GM18505 (cell line): Measurements from ENCODE around the gene HOXC11.

Experiments
- ATAC-seq: cut with Tn5 transposase; IDR thresholded peaks from one replicate; pipeline ENCODE4 v1.9.1; 2021; ENCODE audit not compliant: unreplicated experiment
- POLR2A ChIP-seq: IDR thresholded peaks from 4 replicates; pipeline ENCODE4 v1.6.1; 2011; ENCODE audit warnings: borderline replicate concordance; ENCODE audit not compliant: insufficient read depth, insufficient read length; ENCODE audit errors: extremely low read depth

Gene HOXC11

GRCh38 chr12:54017027-54017788 is 44.3 kb downstream of the HOXC11 start:
- ATAC-seq: peak; percentile 16
- no peak for TF ChIP-seq POLR2A

DNA sequence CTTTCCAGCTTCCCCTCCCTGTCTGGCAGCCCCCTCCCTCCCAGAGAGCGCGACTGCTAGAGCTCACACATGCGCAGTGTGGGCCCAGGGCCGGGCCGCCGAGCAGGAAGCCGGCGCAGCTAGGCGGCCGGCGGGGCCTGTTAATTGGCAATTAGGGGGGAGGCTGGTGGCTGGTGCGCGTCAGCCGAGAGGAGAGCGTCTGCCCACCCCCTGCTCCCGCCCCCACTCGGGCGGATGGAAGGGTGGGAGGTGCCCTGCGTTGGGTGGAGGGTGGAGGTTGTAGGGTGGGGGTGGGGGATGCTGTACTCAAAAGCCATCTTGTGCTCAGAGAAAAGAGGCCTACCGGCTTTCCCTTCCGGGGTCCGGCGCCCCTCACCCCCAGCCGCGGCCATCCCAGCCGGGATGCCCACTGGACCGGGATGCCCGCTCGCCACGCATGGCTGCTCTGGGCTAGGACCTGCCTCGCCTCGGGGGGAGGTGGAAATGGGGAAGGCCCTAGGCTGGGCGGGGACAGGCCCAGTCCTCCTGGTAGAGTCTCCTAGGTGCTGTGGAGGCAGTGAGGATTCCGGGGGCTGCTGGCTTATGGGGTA is 45.0 kb downstream of the HOXC11 start:
- TF ChIP-seq POLR2A: peak; percentile 73
- ATAC-seq: peak; percentile 83

DNA sequence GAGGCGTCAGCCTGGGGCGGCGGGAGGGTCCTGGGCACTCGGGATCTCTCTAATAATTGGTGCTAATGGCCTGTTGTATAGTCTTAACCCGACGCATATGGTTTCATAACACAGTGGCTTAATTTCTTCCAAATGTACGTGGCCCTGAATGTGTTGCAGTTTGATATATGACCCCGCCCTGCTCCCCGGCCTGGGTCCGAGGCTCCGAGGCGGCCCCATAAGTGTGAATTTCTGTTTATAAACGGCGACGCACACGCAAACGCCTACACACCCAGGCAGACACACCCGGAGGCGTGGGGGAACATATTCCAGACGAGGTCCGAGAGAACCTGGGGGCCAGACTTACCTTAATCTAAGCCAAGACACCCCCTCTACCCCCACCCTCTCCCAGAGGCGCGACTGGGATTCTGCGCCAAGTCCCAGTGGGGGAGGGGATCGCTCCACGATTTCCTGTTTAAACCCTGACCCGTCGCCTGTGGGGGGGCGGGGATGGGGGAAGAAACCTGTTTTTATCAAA is 45.6 kb downstream of the HOXC11 start:
- ATAC-seq: no peak
- no peak for TF ChIP-seq POLR2A

- no peak for TF ChIP-seq POLR2A
- no peak for ATAC-seq
Observed at GRCh38 chr12:54019091-54019811, 46.3 kb downstream of the HOXC11 start.

GRCh38 chr12:54019924-54020590 is 47.1 kb downstream of the HOXC11 start:
- TF ChIP-seq POLR2A: no peak
- no peak for ATAC-seq

DNA sequence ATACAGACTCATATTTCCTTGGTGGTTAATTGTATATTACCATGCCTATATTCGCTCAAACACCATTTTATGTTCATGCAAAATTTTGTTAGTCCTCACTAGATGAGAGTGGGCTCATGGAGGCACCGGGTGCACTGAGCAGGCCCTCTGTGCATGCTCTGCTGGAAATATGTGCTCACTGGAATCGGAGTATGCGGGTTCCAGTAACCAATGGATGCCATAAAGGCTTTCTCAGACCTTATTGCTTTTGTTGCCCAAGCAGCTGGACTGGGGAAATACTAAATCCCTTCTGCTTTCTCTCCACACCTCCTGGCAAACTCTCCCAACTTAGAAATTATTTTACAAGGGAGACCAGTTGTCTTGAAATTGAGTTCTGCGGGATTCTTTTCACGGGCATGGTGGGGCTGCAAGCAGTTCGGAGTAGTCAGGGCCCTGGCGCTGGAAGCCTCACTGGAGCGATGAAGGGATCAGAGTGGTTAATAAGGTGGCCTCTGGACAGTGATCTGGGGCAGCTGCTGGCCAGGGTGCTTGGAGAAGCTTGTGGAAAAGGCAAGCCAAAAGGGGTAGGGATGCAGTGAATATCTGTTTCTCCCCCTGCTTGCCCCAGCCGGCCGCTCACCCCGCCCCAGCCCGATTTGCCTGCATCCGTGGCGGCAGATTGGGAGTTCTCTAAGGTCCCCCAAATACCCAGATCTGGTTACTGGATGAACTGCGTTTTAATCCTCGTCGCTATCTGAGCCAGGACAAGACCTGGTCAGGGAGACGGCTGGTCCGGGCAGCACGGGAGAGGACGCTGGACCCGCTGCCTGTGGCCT is 47.9 kb downstream of the HOXC11 start:
- no peak for TF ChIP-seq POLR2A
- ATAC-seq: no peak

DNA sequence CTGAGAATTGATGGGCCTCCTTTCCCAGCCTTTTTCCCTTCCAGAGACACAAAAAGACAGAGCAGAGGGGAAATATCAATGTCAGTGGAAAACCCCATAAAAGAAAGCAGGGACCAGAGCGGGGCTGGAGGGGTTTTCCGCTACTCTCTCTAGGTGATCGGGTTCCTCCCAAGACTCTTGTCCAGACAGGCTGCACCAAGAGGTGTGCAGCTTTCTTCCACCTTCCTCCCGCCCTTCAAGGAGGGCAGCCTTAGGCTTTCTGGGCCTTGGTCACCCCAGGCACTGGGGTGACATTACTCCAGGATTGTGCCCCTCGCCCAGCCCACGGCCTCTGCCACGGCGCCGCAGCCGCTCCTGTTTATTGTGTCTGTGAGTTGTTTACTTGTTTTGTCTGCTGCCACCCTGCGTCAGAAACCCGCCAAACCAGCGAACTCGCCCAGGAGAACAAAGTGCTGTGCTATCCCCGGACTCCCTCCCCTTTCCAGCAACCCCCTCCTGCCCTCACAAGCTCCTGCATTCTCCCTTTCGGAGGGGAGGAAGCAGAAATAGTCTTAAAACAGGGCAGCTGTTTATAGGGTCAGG is 48.6 kb downstream of the HOXC11 start:
- ATAC-seq: no peak

GRCh38 chr12:54022960-54023884 is 50.3 kb downstream of the HOXC11 start:
- no peak for ATAC-seq
- TF ChIP-seq POLR2A: no peak

More for the DNA sequence above, 48.6 kb downstream of the HOXC11 start:
- TF ChIP-seq POLR2A: no peak

DNA sequence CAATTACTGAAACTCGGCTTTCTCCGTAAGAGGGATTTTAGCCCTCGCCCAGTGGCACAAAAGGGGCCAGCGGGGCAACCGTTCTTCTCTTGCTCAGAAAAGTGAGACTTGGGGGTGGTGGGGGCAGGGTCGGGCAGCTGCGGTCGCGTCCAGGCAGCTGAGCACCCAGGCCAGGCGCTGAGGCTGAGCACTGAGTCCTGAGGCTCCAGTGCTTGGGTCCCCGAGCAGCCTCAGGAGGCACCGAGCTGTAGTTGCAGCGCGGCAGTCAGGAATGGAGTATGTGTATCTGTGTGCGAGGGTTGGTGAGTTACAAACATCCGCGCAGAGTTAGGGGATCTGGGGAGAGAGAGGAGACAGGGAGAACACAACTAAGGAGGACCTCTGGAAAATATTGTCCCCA is 51.2 kb downstream of the HOXC11 start:
- TF ChIP-seq POLR2A: no peak
- ATAC-seq: no peak

DNA sequence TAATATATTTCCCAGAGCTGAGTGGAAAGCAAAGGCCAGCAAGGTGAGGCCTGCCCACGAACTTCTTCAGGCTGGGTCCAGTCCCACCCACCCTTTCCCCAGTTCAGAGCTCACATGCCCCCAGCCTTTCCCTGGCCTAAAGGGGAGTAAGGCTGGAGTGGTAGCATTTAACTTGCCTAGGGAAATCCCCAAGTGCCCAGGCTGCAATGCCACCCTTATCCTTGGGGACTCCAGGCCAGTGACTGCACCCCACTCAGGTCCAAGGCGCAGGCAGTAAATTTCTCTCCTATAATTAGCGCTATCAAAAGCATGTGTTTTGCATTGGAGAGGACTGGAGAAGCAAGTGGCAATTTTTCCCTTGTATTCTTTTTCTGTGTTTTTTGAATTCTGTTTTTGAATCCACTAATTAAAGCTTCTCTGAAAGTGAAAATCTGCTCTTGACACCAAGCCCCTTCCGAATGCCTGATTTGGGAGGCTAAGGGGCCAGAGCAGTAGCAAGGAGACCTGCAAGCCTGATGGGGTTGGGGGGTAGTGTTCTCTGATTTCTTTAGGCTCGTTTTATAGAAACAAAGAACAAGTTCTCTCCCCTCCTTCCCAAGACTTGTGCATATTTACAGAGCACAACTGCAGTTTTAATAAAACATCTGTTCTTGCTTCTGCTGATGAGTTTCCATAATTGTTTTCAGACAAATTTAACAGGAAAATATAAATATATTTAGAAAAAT is 51.8 kb downstream of the HOXC11 start:
- no peak for ATAC-seq

More for the DNA sequence above, 51.8 kb downstream of the HOXC11 start:
- no peak for TF ChIP-seq POLR2A
